T-cell (primary cell): ENCODE measurements around the gene MAPK11. TPM values are rescaled to one million over a fixed set of nuclear protein-coding genes. Genes with fewer than 3 reads are reported as not detected.

ENCODE experiments used
- ATAC-seq, 4 experiments: fragments of 200-7000 bp in 3 of 4; fragments of 150-1000 bp in 1 of 4; cut with Tn5 transposase; replicated peaks in 1 of 4; 1 replicate in 3 of 4; 2 replicates in 1 of 4; pipeline ENCODE4 v1.10.0; 2021; ENCODE audit warnings: moderate library complexity in 3 of 4, mild to moderate bottlenecking in 2 of 4, moderate number of reproducible peaks in 1 of 4
- CTCF ChIA-PET, 2 donors: fragments of 300-600 bp; sonication (Branson Sonifier 250); formaldehyde crosslinking; loops; one replicate each; lab custom pipeline; 2022; ENCODE audit warnings: antibody characterized with exemption in 2 of 2; lab: Charles Lee
- POLR2A ChIA-PET, 2 donors: fragments of 300-600 bp; sonication (Branson Sonifier 250); formaldehyde crosslinking; loops; one replicate each; lab custom pipeline; 2022; ENCODE audit warnings: antibody characterized with exemption in 2 of 2; lab: Charles Lee
- DNase-seq, 35 experiments: peaks; one replicate each; pipeline versions ENCODE4 v3.0.0 to v3.0.0-alpha.2; 2013 to 2023
- H3K27ac ChIP-seq: one replicate; pipeline ENCODE4 v1.5.1; 2013; ENCODE audit warnings: low read length
- H3K27me3 ChIP-seq, 2 experiments: replicated peaks in 1 of 2; 1 replicate in 1 of 2; 2 replicates in 1 of 2; pipeline versions ENCODE4 v1.6.1 to v1.7.0; 2013; ENCODE audit warnings: low read length in 1 of 2, mixed read lengths in 1 of 2; ENCODE audit not compliant: control insufficient read depth in 2 of 2, insufficient read depth in 2 of 2; ENCODE audit errors: extremely low read depth in 1 of 2
- H3K36me3 ChIP-seq, 2 donors: 1 replicate in 1 of 2; 2 replicates in 1 of 2; pipeline versions ENCODE4 v1.6.1 to v1.7.0; 2013; ENCODE audit warnings: low read length in 1 of 2; ENCODE audit not compliant: control insufficient read depth in 2 of 2, insufficient read depth in 1 of 2; ENCODE audit errors: extremely low read depth in 1 of 2
- H3K4me1 ChIP-seq, 2 experiments: 1 replicate in 1 of 2; 2 replicates in 1 of 2; pipeline versions ENCODE4 v1.6.1 to v1.7.0; 2013; ENCODE audit warnings: low read length in 2 of 2, mixed read lengths in 1 of 2; ENCODE audit not compliant: insufficient read depth in 2 of 2, control insufficient read depth in 1 of 2; ENCODE audit errors: extremely low read depth in 1 of 2
- H3K4me3 ChIP-seq, 2 donors: 1 replicate in 1 of 2; 2 replicates in 1 of 2; pipeline versions ENCODE4 v1.5.1 to v1.7.0; 2013; ENCODE audit warnings: mild to moderate bottlenecking in 2 of 2, low read length in 1 of 2, moderate library complexity in 1 of 2; ENCODE audit not compliant: control insufficient read depth in 1 of 2; ENCODE audit errors: extremely low read depth in 1 of 2
- H3K9me3 ChIP-seq: 2 replicates; pipeline ENCODE4 v1.7.0; 2013
- H3K27ac Mint-ChIP-seq, 2 donors: one replicate each; pipeline ENCODE4 v1.8.0; 2020 to 2021; ENCODE audit warnings: mild to moderate bottlenecking in 2 of 2, mixed read lengths in 2 of 2
- H3K27me3 Mint-ChIP-seq, 2 donors: one replicate each; pipeline ENCODE4 v1.8.0; 2021 to 2022; ENCODE audit warnings: mixed read lengths in 2 of 2
- H3K36me3 Mint-ChIP-seq: one replicate; pipeline ENCODE4 v1.8.0; 2021; ENCODE audit warnings: mixed read lengths
- H3K4me1 Mint-ChIP-seq, 3 donors: one replicate each; pipeline ENCODE4 v1.8.0; 2020 to 2022; ENCODE audit warnings: mixed read lengths in 3 of 3, mild to moderate bottlenecking in 1 of 3
- H3K4me3 Mint-ChIP-seq, 3 donors: one replicate each; pipeline ENCODE4 v1.8.0; 2020 to 2022; ENCODE audit warnings: mild to moderate bottlenecking in 3 of 3, mixed read lengths in 3 of 3, moderate library complexity in 3 of 3
- H3K9me3 Mint-ChIP-seq, 3 donors: one replicate each; pipeline ENCODE4 v1.8.0; 2020 to 2022; ENCODE audit warnings: mixed read lengths in 3 of 3
- WGBS: methylation state at CpG from one replicate; pipeline ENCODE4 v1.1.5; 2013; ENCODE audit warnings: missing lambda C conversion rate; ENCODE audit not compliant: insufficient coverage; 5-methylcytosine and 5-hydroxymethylcytosine counted together
- total RNA-seq, 35 experiments: library from RNA in 6 of 35; stranded (reverse) in 6 of 35; fragments of 120-200 nt in 1 of 35; gene quantifications; one replicate each; pipeline versions ENCODE4 v1.2.1 to v1.2.4 and lab custom pipeline; 2013 to 2026

Gene MAPK11
- total RNA-seq, 5 donors from 2014 or later (not counting 1 experiment from before 2014, with no cell fraction given) = 3.5 to 8.9 (median 5.6) TPM

- peaks cover 19% of the 10 kb centered on the region for H3K36me3 Mint-ChIP-seq
- Histone ChIP-seq H3K27me3 (no peaks in the 10 kb centered on the region), H3K9me3 (no peaks in the 10 kb centered on the region), H3K4me3 (peak overlapping the region; percentile 77 to 82), H3K36me3 (peaks cover 14 to 38% of the 10 kb centered on the region in 2 donors), H3K27ac (peak overlapping the region; percentile 91), H3K4me1 (peaks cover 16 to 78% of the 10 kb centered on the region in 2 experiments)
- no peaks in the 10 kb centered on the region for H3K27me3 Mint-ChIP-seq
- CTCF ChIA-PET = interaction anchor here (0.6 to 2.4 kb wide), 5 partner anchors 47 to 377 kb away, joined by 3 to 8 read pairs (median 4); partner anchors contain the start of gene SCO2 (in 1 of the 2)
- POLR2A ChIA-PET = interaction anchor here in 1 of 2 donors (0.5 kb wide), 2 partner anchors 111 to 283 kb away, joined by 3 to 4 read pairs; no protein-coding TSS in a partner anchor
- H3K4me3 Mint-ChIP-seq = peak overlapping the region; percentile 91 to 97 (median 95)
- H3K9me3 Mint-ChIP-seq = no peaks in the 10 kb centered on the region
- ATAC-seq (peak in 3 of 4 experiments; percentile 49 to 58 (median 52)), DNase-seq (no peak)
- WGBS = 13% methylated on average over 19 of the region's 27 CpGs
- H3K4me1 Mint-ChIP-seq = peaks cover 44 to 49% (median 44%) of the 10 kb centered on the region in 3 donors
- peak overlapping the region; percentile 99 to 100 for H3K27ac Mint-ChIP-seq
Measured at GRCh38 chr22:50243685-50244419, 26.3 kb downstream of the MAPK11 start.

DNA sequence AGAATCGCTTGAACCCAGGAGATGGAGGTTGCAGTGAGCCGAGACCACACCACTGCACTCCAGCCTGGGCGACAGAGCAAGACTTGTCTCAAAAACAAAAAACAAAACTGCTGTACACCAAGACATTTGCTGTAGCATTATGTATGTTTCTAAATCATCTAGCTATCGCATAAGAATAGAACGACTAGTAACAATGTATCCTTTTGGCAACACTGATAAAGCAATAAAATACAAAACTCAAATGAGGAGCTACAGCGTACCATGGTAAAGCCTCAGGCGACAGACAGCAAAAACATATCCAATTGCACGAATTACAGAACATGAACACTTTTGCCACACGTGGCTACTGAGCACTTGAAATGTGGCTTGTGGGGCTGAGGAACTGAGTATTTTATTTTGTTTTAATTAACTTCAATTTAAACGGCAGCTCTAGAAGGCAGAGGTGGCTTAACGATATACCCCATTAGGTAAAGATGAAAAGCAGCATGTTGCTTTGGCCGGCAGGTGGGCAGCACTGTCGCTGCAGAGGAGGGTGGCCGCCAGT, 27.7 kb downstream of the MAPK11 start:
- Mint-ChIP-seq H3K27ac (peak overlapping the region; percentile 52 to 66), H3K4me3 (peak overlapping the region; percentile 91 to 97 (median 95)), H3K4me1 (peaks cover 42 to 49% (median 44%) of the 10 kb centered on the region in 3 donors), H3K27me3 (no peaks in the 10 kb centered on the region), H3K36me3 (peaks cover 16% of the 10 kb centered on the region), H3K9me3 (no peaks in the 10 kb centered on the region)
- 83% methylated on average over 2 of the region's 14 CpGs for WGBS
- H3K9me3 ChIP-seq = no peaks in the 10 kb centered on the region
- ChIA-PET POLR2A (interaction anchor here in 1 of 2 donors (0.7 kb wide), 1 partner anchor 99 kb away, joined by 4 read pairs; no protein-coding TSS in a partner anchor), CTCF (interaction anchor here (0.7 to 2.4 kb wide), 7 partner anchors 10 to 475 kb away, joined by 3 to 5 read pairs (median 3); partner anchors contain the start of genes LMF2 (in 1 of the 2) and NCAPH2 (in 1 of the 2))
- DNase-seq (no peak), ATAC-seq (no peak)
- peaks cover 16 to 66% of the 10 kb centered on the region in 2 experiments for H3K4me1 ChIP-seq
- peak overlapping the region; percentile 24 to 82 for H3K4me3 ChIP-seq
- peaks cover 9 to 39% of the 10 kb centered on the region in 2 donors for H3K36me3 ChIP-seq
- no peaks in the 10 kb centered on the region for H3K27me3 ChIP-seq
- H3K27ac ChIP-seq = no peak overlapping the region

- H3K9me3 ChIP-seq = no peaks in the 10 kb centered on the region
- H3K4me1 ChIP-seq = peaks cover 13 to 51% of the 10 kb centered on the region in 2 experiments
- Mint-ChIP-seq H3K4me3 (no peak overlapping the region), H3K27ac (no peak overlapping the region), H3K4me1 (peaks cover 41 to 48% (median 46%) of the 10 kb centered on the region in 3 donors), H3K9me3 (no peaks in the 10 kb centered on the region), H3K27me3 (no peaks in the 10 kb centered on the region), H3K36me3 (peaks cover 24% of the 10 kb centered on the region)
- WGBS = 87% methylated on average over 7 of the region's 9 CpGs
- no peak overlapping the region for H3K4me3 ChIP-seq
- H3K36me3 ChIP-seq = peaks cover 10 to 39% of the 10 kb centered on the region in 2 donors
- ChIA-PET POLR2A (interaction anchor here in 1 of 2 donors (0.5 kb wide), 1 partner anchor 163 kb away, joined by 5 read pairs; no protein-coding TSS in a partner anchor), CTCF (interaction anchor here in 1 of 2 donors (1.0 kb wide), 1 partner anchor 29 kb away, joined by 3 read pairs; no protein-coding TSS in a partner anchor)
- DNase-seq = no peak
- no peaks in the 10 kb centered on the region for H3K27me3 ChIP-seq
- H3K27ac ChIP-seq = no peak overlapping the region
- ATAC-seq = no peak
Measured at GRCh38 chr22:50238755-50239154, 31.4 kb downstream of the MAPK11 start.

DNA sequence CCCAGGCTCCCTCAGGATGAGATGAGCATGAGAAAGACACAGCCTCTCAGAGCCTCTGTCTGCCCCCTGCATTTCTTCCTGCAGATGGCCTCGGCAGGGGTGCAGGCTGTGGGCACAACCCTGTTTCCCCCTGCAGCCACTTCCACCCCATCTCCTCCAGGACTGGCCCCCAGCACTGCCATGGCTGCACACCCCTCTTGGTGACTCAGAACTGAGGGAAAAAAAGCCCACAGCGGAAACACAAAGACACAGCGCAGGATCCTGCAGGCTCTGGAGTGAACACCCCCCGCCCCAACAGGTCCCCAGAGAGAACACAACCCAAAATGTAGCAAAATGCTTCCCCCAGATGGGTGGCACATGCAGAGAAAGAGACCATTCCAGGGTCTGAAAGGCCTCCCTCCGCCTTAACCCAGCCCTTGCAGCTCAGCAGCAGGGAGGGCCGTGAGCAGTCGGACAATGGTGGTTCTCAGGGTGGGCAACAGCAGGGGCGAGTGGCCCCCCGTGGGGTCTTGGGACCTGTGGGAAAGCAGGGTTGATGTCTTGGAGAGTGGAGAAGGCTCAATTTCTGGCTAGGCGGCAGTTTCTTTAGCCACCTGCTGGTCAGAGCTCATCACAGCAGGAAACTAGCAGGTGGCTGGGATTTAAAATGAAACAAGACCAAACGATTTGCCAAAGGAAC, 33.3 kb downstream of the MAPK11 start:
- Mint-ChIP-seq H3K27ac (no peak overlapping the region), H3K27me3 (no peaks in the 10 kb centered on the region), H3K36me3 (peaks cover 25% of the 10 kb centered on the region), H3K9me3 (no peaks in the 10 kb centered on the region), H3K4me3 (no peak overlapping the region), H3K4me1 (peaks cover 30 to 35% (median 31%) of the 10 kb centered on the region in 3 donors)
- ChIA-PET CTCF (interaction anchor here in 1 of 2 donors (0.6 kb wide), 1 partner anchor 90 kb away, joined by 6 read pairs; the partner anchor contains the start of gene DENND6B), POLR2A (no interaction called here)
- Histone ChIP-seq H3K4me3 (no peak overlapping the region), H3K27ac (no peak overlapping the region), H3K27me3 (no peaks in the 10 kb centered on the region), H3K36me3 (peaks cover 24 to 51% of the 10 kb centered on the region in 2 donors), H3K9me3 (no peaks in the 10 kb centered on the region), H3K4me1 (peaks cover 0 to 35% of the 10 kb centered on the region in 2 experiments)
- DNase-seq (no peak), ATAC-seq (no peak)
- WGBS = 75% methylated on average over 7 of the region's 11 CpGs

GRCh38 chr22:50233223-50233622, 37.0 kb downstream of the MAPK11 start:
- no peaks in the 10 kb centered on the region for H3K9me3 Mint-ChIP-seq
- no peak overlapping the region for H3K4me3 ChIP-seq
- peaks cover 0 to 19% of the 10 kb centered on the region in 2 experiments for H3K4me1 ChIP-seq
- no peak overlapping the region for H3K4me3 Mint-ChIP-seq
- H3K27me3 Mint-ChIP-seq = no peaks in the 10 kb centered on the region
- H3K36me3 ChIP-seq = peaks cover 24 to 53% of the 10 kb centered on the region in 2 donors
- H3K9me3 ChIP-seq = no peaks in the 10 kb centered on the region
- H3K27ac ChIP-seq = no peak overlapping the region
- DNase-seq = no peak
- no peak overlapping the region for H3K27ac Mint-ChIP-seq
- H3K27me3 ChIP-seq = no peaks in the 10 kb centered on the region
- peaks cover 28% of the 10 kb centered on the region for H3K36me3 Mint-ChIP-seq
- ATAC-seq = no peak
- peaks cover 18 to 26% (median 23%) of the 10 kb centered on the region in 3 donors for H3K4me1 Mint-ChIP-seq
- WGBS = 97% methylated on average over 18 of the region's 18 CpGs
- CTCF ChIA-PET = no interaction called here
- POLR2A ChIA-PET = no interaction called here
